Stimulated activated CD8-positive, alpha-beta memory T cell treated with anti-CD3 and anti-CD28 coated beads, Interleukin-15, amount 100 ng/mL, for 4 hours (primary cell): ENCODE results near the gene HLA-A.
"Not testable (repeated sequence)": the region's sequence is repeated elsewhere in the genome, so short reads cannot be mapped to it uniquely, and the experiment has no call there.

Experiments
- DNase-seq, 2 donors: peaks; one replicate each; pipeline ENCODE4 v3.0.0-alpha.2; 2020; ENCODE audit warnings: low read depth in 2 of 2

Gene HLA-A

GRCh38 chr6:29961966-29962365, 19.6 kb downstream of the HLA-A start:
- no peak for DNase-seq

GRCh38 chr6:29963697-29964096, 21.4 kb downstream of the HLA-A start:
- not testable (repeated sequence) for DNase-seq

- no peak for DNase-seq
Measured at GRCh38 chr6:29964518-29964886, 22.2 kb downstream of the HLA-A start.

- DNase-seq, result peak; percentile 58 to 61
Measured at GRCh38 chr6:29964887-29965562, 22.7 kb downstream of the HLA-A start.

- DNase-seq, result no peak
Measured at GRCh38 chr6:29965563-29965872, 23.2 kb downstream of the HLA-A start.

GRCh38 chr6:29965873-29966601, 23.7 kb downstream of the HLA-A start:
- DNase-seq, result no peak

GRCh38 chr6:29967379-29968010, 25.2 kb downstream of the HLA-A start:
- no peak for DNase-seq

GRCh38 chr6:29968130-29968529, 25.8 kb downstream of the HLA-A start:
- no peak for DNase-seq

- DNase-seq, result no peak
Measured at GRCh38 chr6:29968905-29969304, 26.6 kb downstream of the HLA-A start.

GRCh38 chr6:29970711-29971110, 28.4 kb downstream of the HLA-A start:
- no peak for DNase-seq

- DNase-seq, result no peak
Measured at GRCh38 chr6:29974901-29975560, 32.7 kb downstream of the HLA-A start.

GRCh38 chr6:29975561-29975907, 33.2 kb downstream of the HLA-A start:
- DNase-seq, result no peak

- no peak for DNase-seq
Measured at GRCh38 chr6:29976253-29976587, 33.9 kb downstream of the HLA-A start.

- DNase-seq, result peak; percentile 18 to 19
Measured at GRCh38 chr6:29976588-29977424, 34.5 kb downstream of the HLA-A start.

GRCh38 chr6:29977425-29977727, 35.0 kb downstream of the HLA-A start:
- no peak for DNase-seq

GRCh38 chr6:29980013-29980412, 37.7 kb downstream of the HLA-A start:
- not testable (repeated sequence) for DNase-seq

GRCh38 chr6:29980511-29980910, 38.2 kb downstream of the HLA-A start:
- no peak for DNase-seq

GRCh38 chr6:29981211-29981812, 39.0 kb downstream of the HLA-A start:
- DNase-seq, result no peak

GRCh38 chr6:29982097-29982496, 39.8 kb downstream of the HLA-A start:
- DNase-seq, result no peak

GRCh38 chr6:29984232-29984631, 41.9 kb downstream of the HLA-A start:
- DNase-seq, result no peak

GRCh38 chr6:29984992-29985391, 42.7 kb downstream of the HLA-A start:
- DNase-seq, result no peak
